ENCODE data around the gene SERPINB1. TPM values are rescaled to one million over a fixed set of nuclear protein-coding genes. Genes with fewer than 3 reads are reported as not detected.

SERPINB1 gene
- total and polyA plus RNA-seq, 2 donors (not counting 3 experiments of a cell fraction or from before 2014, with no cell fraction given): 6.7 to 24.0 TPM

DNA sequence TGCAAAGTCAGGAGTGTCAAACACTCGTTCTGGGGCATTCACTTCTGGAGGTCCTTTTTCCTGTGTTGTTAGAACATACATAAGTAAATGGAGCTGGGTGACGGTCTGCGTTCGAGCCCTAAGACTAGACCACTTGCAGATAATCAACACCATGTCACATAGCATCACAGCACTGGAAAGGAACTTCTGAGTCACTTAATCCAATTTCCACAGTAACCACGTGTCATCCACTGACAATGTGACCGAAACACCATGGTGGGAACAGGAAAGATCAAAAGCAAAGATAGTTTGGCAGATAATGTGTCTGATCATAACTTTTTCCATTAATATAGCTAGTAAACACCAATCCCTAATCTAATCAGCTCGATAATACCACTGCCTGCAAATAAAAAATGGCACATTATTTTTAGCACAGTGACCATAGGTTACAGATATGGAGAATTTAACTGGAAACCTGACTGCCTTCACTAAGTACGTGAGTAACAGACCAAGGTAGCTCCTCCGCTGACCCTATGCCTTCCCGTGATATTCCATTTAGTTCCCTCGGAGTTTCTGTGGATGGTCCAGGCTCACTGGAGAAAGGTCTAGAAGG is 41.6 kb downstream of the SERPINB1 start:
- Histone ChIP-seq H4K20me1 (replicated peaks; ENCODE audit: control insufficient read depth, extremely low read depth, insufficient read depth, low read length) (no peaks in the 10 kb centered on the region), H3K4me3 (replicated peaks in 1 of 3; ENCODE audit: insufficient read depth in 1 of 3, low read depth in 1 of 3, low read length in 3 of 3) (no peak overlapping the region), H3K4me2 (ENCODE audit: insufficient read depth, low read length) (no peak overlapping the region), H3K27ac (ENCODE audit: insufficient read depth, low read depth, low read length) (no peak overlapping the region), H3K4me1 (ENCODE audit: control insufficient read depth, extremely low read depth, insufficient read depth, low read length) (peaks cover 19% of the 10 kb centered on the region), H3K9me3 (replicated peaks; ENCODE audit: control insufficient read depth, insufficient read depth, low read length) (no peaks in the 10 kb centered on the region), H3K9ac (replicated peaks; ENCODE audit: extremely low read depth, insufficient read depth, low read length) (no peak overlapping the region), H3K27me3 (ENCODE audit: control insufficient read depth in 2 of 2, insufficient read depth in 2 of 2, low read length in 2 of 2) (no peaks in the 10 kb centered on the region), H3K9me1 (replicated peaks; ENCODE audit: control insufficient read depth, extremely low read depth, insufficient read depth, low read length) (no peaks in the 10 kb centered on the region), H2AFZ (ENCODE audit: low read depth, low read length) (no peak overlapping the region), H3K79me2 (ENCODE audit: control insufficient read depth, insufficient read depth, low read length) (no peaks in the 10 kb centered on the region), H3K36me3 (ENCODE audit: control insufficient read depth in 2 of 2, extremely low read depth in 1 of 2, insufficient read depth in 2 of 2, low read length in 2 of 2) (no peaks in the 10 kb centered on the region)
- DNase-seq (ENCODE audit: low read depth, low spot score) (peak; percentile 87), FAIRE-seq (peak; percentile 72)
- dilution Hi-C loops (cut with MboI; ENCODE audit: extremely low pct_ligation_motif_present, low sequenced_read_pairs) (no loop called here), intact Hi-C loops (cut with micrococcal nuclease) (no loop called here)
- CTCF ChIA-PET: interaction anchor here (0.5 to 2.0 kb wide), 5 partner anchors 8 to 1276 kb away, joined by 3 to 12 read pairs (median 3); no protein-coding TSS in a partner anchor
- POLR2A ChIA-PET: no interaction called here
- BruUV-seq (replicated peaks): no TSS peak
- TF ChIP-seq POLR2AphosphoS5 (IDR thresholded peaks at IDR 0.05; ENCODE audit: insufficient read depth, low read depth, low read length) (no peak), POLR2A (IDR thresholded peaks at IDR 0.05; ENCODE audit: low read depth, low read length) (no peak), FOS (IDR thresholded peaks at IDR 0.05; ENCODE audit: borderline replicate concordance, insufficient read depth, low read length) (no peak), GATA2 (IDR thresholded peaks at IDR 0.05; ENCODE audit: insufficient read depth, insufficient read length, low read depth, low read length) (peak; percentile 58), JUN (IDR thresholded peaks at IDR 0.05; ENCODE audit: borderline replicate concordance, insufficient read depth, insufficient read length, low read depth) (peak; percentile 67), MYC (IDR thresholded peaks at IDR 0.05; ENCODE audit: low read depth, low read length) (no peak), EZH2 (IDR thresholded peaks at IDR 0.05; ENCODE audit: borderline replicate concordance, low read depth, low read length, severe bottlenecking) (no peak)
- TF ChIP-seq, protein P1, sequence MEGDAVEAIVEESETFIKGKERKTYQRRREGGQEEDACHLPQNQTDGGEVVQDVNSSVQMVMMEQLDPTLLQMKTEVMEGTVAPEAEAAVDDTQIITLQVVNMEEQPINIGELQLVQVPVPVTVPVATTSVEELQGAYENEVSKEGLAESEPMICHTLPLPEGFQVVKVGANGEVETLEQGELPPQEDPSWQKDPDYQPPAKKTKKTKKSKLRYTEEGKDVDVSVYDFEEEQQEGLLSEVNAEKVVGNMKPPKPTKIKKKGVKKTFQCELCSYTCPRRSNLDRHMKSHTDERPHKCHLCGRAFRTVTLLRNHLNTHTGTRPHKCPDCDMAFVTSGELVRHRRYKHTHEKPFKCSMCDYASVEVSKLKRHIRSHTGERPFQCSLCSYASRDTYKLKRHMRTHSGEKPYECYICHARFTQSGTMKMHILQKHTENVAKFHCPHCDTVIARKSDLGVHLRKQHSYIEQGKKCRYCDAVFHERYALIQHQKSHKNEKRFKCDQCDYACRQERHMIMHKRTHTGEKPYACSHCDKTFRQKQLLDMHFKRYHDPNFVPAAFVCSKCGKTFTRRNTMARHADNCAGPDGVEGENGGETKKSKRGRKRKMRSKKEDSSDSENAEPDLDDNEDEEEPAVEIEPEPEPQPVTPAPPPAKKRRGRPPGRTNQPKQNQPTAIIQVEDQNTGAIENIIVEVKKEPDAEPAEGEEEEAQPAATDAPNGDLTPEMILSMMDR (IDR thresholded peaks at IDR 0.05; ENCODE audit: extremely low read depth in 1 of 2, insufficient read depth in 1 of 2, low read depth in 1 of 2, low read length in 2 of 2): no peak
- TF ChIP-seq, protein P2, sequence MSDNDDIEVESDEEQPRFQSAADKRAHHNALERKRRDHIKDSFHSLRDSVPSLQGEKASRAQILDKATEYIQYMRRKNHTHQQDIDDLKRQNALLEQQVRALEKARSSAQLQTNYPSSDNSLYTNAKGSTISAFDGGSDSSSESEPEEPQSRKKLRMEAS (IDR thresholded peaks at IDR 0.05; ENCODE audit: insufficient read depth, insufficient read length): peak; percentile 82

Data from endothelial cell of umbilical vein (primary cell).